Natural killer cell (primary cell): ENCODE results near the gene AOAH. TPM values are rescaled to one million over a fixed set of nuclear protein-coding genes. Genes with fewer than 3 reads are reported as not detected.
"Not testable (repeated sequence)": the region's sequence is repeated elsewhere in the genome, so short reads cannot be mapped to it uniquely, and the experiment has no call there.

Experiments
- ATAC-seq, 3 donors: fragments of 150-1000 bp in 2 of 3; fragments of 200-7000 bp in 1 of 3; cut with Tn5 transposase; 1 replicate in 1 of 3; 2 replicates in 2 of 3; pipeline ENCODE4 v1.10.0; 2021; ENCODE audit warnings: mild to moderate bottlenecking in 2 of 3, moderate library complexity in 2 of 3
- DNase-seq, 2 donors: peaks; one replicate each; pipeline versions ENCODE4 v3.0.0 to v3.0.0-alpha.2; 2013 to 2021; ENCODE audit warnings: mixed read lengths in 1 of 2
- H3K27ac ChIP-seq: one replicate; pipeline ENCODE4 v1.5.1; 2013; ENCODE audit warnings: mild to moderate bottlenecking, low read length
- H3K27me3 ChIP-seq: one replicate; pipeline ENCODE4 v1.6.1; 2013; ENCODE audit warnings: low read length; ENCODE audit not compliant: control insufficient read depth, insufficient read depth
- H3K36me3 ChIP-seq: one replicate; pipeline ENCODE4 v1.6.1; 2013; ENCODE audit warnings: low read length; ENCODE audit not compliant: control insufficient read depth, insufficient read depth
- H3K4me1 ChIP-seq: one replicate; pipeline ENCODE4 v1.6.1; 2013; ENCODE audit warnings: low read length; ENCODE audit not compliant: control insufficient read depth, insufficient read depth
- H3K4me3 ChIP-seq: one replicate; pipeline ENCODE4 v1.5.1; 2013; ENCODE audit warnings: low read length
- H3K9me3 ChIP-seq: one replicate; pipeline ENCODE4 v1.6.1; 2013; ENCODE audit warnings: low read length; ENCODE audit not compliant: control insufficient read depth, insufficient read depth
- H3K27ac Mint-ChIP-seq, 2 donors: one replicate each; pipeline ENCODE4 v1.8.0; 2022; ENCODE audit warnings: mild to moderate bottlenecking in 2 of 2, mixed read lengths in 2 of 2, moderate library complexity in 1 of 2
- H3K27me3 Mint-ChIP-seq, 2 donors: one replicate each; pipeline ENCODE4 v1.8.0; 2022; ENCODE audit warnings: low read depth in 2 of 2, mixed read lengths in 2 of 2
- H3K36me3 Mint-ChIP-seq: one replicate; pipeline ENCODE4 v1.8.0; 2022; ENCODE audit warnings: mixed read lengths
- H3K4me1 Mint-ChIP-seq, 2 donors: one replicate each; pipeline ENCODE4 v1.8.0; 2022; ENCODE audit warnings: mixed read lengths in 2 of 2
- H3K4me3 Mint-ChIP-seq: one replicate; pipeline ENCODE4 v1.8.0; 2022; ENCODE audit warnings: mild to moderate bottlenecking, moderate library complexity, mixed read lengths
- H3K9me3 Mint-ChIP-seq, 2 donors: one replicate each; pipeline ENCODE4 v1.8.0; 2022; ENCODE audit warnings: mixed read lengths in 2 of 2
- CTCF ChIP-seq: fragments of 200-600 bp; IDR thresholded peaks from one replicate; pipeline ENCODE4 v1.8.0; 2022; ENCODE audit warnings: antibody characterized with exemption
- WGBS: methylation state at CpG from one replicate; pipeline ENCODE4 v1.1.7; 2013; ENCODE audit warnings: missing lambda C conversion rate; ENCODE audit not compliant: insufficient coverage; 5-methylcytosine and 5-hydroxymethylcytosine counted together
- intact Hi-C: fragments of 100-400 bp; cut with micrococcal nuclease; formaldehyde crosslinking; loops from one replicate; pipeline ENCODE4 v1.14.2; 2022
- total RNA-seq, 4 donors: library from RNA; stranded (reverse); fragments of 120-200 nt in 1 of 4; gene quantifications; one replicate each; pipeline versions ENCODE4 v1.2.3 to v1.2.4, GENCODE V29; 2013 to 2022

The AOAH gene
- total RNA-seq, 3 donors from 2014 or later (not counting 1 experiment from before 2014, with no cell fraction given), result 263 to 403 (median 312) TPM

GRCh38 chr7:36507475-36508440, 216.5 kb downstream of the AOAH start:
- Histone ChIP-seq H3K27ac (no peak overlapping the region), H3K4me1 (no peaks in the 10 kb centered on the region), H3K27me3 (no peaks in the 10 kb centered on the region), H3K9me3 (peaks cover 5% of the 10 kb centered on the region), H3K4me3 (no peak overlapping the region), H3K36me3 (peaks cover 3% of the 10 kb centered on the region)
- intact Hi-C loops, result no loop called here
- peak overlapping the region; percentile 56 for H3K4me3 Mint-ChIP-seq
- no peak for TF ChIP-seq CTCF
- peaks cover 0 to 2% of the 10 kb centered on the region in 2 donors for H3K9me3 Mint-ChIP-seq
- peak overlapping the region; percentile 56 to 92 for H3K27ac Mint-ChIP-seq
- no peaks in the 10 kb centered on the region for H3K36me3 Mint-ChIP-seq
- DNase-seq (no peak), ATAC-seq (peak in 2 of 3 donors; percentile 23 to 35)
- peaks cover 42 to 52% of the 10 kb centered on the region in 2 donors for H3K4me1 Mint-ChIP-seq
- 85% methylated on average over 9 of the region's 9 CpGs for WGBS
- no peaks in the 10 kb centered on the region for H3K27me3 Mint-ChIP-seq

GRCh38 chr7:36506820-36507219, 217.5 kb downstream of the AOAH start:
- 93% methylated on average over 3 of the region's 3 CpGs for WGBS
- no peak overlapping the region for H3K4me3 ChIP-seq
- H3K36me3 Mint-ChIP-seq, result no peaks in the 10 kb centered on the region
- ATAC-seq, result peak in 1 of 3 donors; percentile 5
- H3K9me3 ChIP-seq, result peaks cover 5% of the 10 kb centered on the region
- H3K4me1 ChIP-seq, result no peaks in the 10 kb centered on the region
- intact Hi-C loops, result no loop called here
- peaks cover 47 to 49% of the 10 kb centered on the region in 2 donors for H3K4me1 Mint-ChIP-seq
- no peaks in the 10 kb centered on the region for H3K27me3 ChIP-seq
- no peak overlapping the region for H3K27ac ChIP-seq
- no peaks in the 10 kb centered on the region for H3K36me3 ChIP-seq
- no peaks in the 10 kb centered on the region for H3K27me3 Mint-ChIP-seq
- H3K27ac Mint-ChIP-seq, result peak overlapping the region; percentile 56 to 92
- TF ChIP-seq CTCF, result no peak
- no peak overlapping the region for H3K4me3 Mint-ChIP-seq
- no peak for DNase-seq
- H3K9me3 Mint-ChIP-seq, result peaks cover 0 to 2% of the 10 kb centered on the region in 2 donors

GRCh38 chr7:36506130-36506798, 218.0 kb downstream of the AOAH start:
- Mint-ChIP-seq H3K27ac (peak overlapping the region; percentile 56 to 92), H3K36me3 (no peaks in the 10 kb centered on the region), H3K9me3 (peaks cover 0 to 2% of the 10 kb centered on the region in 2 donors), H3K27me3 (no peaks in the 10 kb centered on the region), H3K4me3 (no peak overlapping the region), H3K4me1 (peaks cover 47 to 49% of the 10 kb centered on the region in 2 donors)
- no peak for DNase-seq
- Histone ChIP-seq H3K4me1 (no peaks in the 10 kb centered on the region), H3K27me3 (no peaks in the 10 kb centered on the region), H3K9me3 (peaks cover 5% of the 10 kb centered on the region), H3K27ac (no peak overlapping the region), H3K36me3 (no peaks in the 10 kb centered on the region), H3K4me3 (no peak overlapping the region)
- no peak for TF ChIP-seq CTCF
- intact Hi-C loops, result no loop called here
- WGBS, result 93% methylated on average over 7 of the region's 7 CpGs
- no peak for ATAC-seq

GRCh38 chr7:36504617-36505016, 219.7 kb downstream of the AOAH start:
- H3K27ac Mint-ChIP-seq, result peak overlapping the region in 1 of 2 donors; percentile 92
- H3K4me3 Mint-ChIP-seq, H3K27me3 ChIP-seq, H3K27me3 Mint-ChIP-seq, H3K4me1 ChIP-seq, H3K27ac ChIP-seq, H3K4me3 ChIP-seq, H3K9me3 ChIP-seq, H3K36me3 ChIP-seq, DNase-seq, H3K36me3 Mint-ChIP-seq, ATAC-seq, intact Hi-C loops, H3K9me3 Mint-ChIP-seq: not testable (repeated sequence)
- WGBS, result 90% methylated on average over 5 of the region's 5 CpGs
- H3K4me1 Mint-ChIP-seq, result peaks cover 46 to 49% of the 10 kb centered on the region in 2 donors

- H3K27ac ChIP-seq, H3K27ac Mint-ChIP-seq, DNase-seq, H3K4me3 Mint-ChIP-seq, intact Hi-C loops, H3K36me3 ChIP-seq, H3K36me3 Mint-ChIP-seq, H3K27me3 Mint-ChIP-seq, H3K4me1 ChIP-seq, H3K4me3 ChIP-seq, ATAC-seq, H3K9me3 ChIP-seq, H3K9me3 Mint-ChIP-seq, H3K27me3 ChIP-seq: not testable (repeated sequence)
- WGBS, result 96% methylated on average over 17 of the region's 17 CpGs
- peaks cover 46 to 49% of the 10 kb centered on the region in 2 donors for H3K4me1 Mint-ChIP-seq
Observed at GRCh38 chr7:36504216-36504615, 220.1 kb downstream of the AOAH start.
